Hypothalamus (tissue), 51 donors: ENCODE results near the gene CHI3L1.

Source experiments
- DNase-seq, 51 donors: peaks; one replicate each; lab custom pipeline; 2025; lab: John Stamatoyannopoulos, UW

CHI3L1 gene

DNA sequence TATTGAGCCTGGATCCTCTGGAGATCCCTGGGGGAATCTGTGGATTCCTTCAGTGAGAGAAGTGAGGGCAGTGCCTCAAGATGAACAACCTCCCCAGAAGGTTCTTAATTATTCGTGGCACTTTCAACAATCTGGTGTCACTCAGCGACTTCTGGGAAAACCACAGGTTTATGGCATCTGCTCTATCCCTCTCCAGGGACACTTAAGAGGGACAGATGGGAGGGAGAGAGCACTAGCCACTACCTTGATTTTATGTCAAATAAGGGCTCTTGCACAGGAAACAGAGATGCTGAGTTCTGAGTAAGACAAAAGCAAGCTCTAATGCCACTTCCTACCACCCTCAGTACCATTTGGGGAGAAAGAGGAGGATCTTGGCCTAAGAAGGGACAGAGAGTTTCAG lies 21.2 kb upstream of the CHI3L1 start:
- DNase-seq = no peak

DNA sequence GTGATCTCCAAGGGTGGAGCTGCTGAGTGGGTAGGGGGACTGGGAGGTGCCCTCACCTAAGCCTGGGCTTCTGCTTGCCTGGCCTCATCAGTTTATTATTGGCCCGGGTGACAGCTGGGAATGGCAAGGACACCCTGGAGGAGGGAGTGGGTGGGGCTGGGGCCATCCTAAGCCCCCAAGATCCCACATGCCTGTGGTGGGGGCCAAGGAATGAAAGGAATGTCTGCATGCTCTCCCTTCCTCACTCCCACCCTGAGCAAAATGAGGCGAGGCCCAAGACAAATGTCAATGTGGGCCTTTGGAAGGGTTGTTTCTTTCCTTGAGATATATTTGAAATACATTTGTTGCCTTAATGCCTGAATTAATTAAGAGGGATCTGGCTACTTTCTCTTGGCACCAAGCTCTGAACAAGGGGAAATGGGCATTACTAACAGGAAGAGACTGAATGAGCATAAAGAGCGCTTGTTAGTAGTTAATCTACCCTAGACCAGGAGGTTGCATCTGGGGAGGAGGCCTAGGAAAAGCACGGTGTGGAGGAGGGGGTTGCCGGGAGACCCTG lies 19.7 kb upstream of the CHI3L1 start:
- DNase-seq = no peak

DNA sequence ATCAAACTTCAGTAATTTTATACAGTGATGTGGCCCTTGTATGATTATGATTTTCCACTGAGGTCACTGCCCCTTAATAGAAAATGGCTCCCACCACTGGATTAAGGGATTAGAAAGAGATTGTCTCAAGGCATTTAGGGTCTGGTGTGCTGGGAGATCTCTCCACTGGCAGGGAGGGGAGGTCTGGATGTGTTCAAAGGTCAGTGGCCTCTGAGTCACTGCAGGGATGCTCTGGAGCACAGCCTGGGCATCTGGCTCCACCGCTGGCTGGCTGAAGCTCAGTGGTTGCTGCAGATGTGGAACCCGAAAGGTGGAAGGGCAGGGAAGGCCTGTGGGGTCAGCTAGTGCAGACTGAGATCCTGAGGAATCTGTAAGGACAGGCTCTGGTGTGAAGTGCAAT lies 18.3 kb upstream of the CHI3L1 start:
- DNase-seq = no peak

DNA sequence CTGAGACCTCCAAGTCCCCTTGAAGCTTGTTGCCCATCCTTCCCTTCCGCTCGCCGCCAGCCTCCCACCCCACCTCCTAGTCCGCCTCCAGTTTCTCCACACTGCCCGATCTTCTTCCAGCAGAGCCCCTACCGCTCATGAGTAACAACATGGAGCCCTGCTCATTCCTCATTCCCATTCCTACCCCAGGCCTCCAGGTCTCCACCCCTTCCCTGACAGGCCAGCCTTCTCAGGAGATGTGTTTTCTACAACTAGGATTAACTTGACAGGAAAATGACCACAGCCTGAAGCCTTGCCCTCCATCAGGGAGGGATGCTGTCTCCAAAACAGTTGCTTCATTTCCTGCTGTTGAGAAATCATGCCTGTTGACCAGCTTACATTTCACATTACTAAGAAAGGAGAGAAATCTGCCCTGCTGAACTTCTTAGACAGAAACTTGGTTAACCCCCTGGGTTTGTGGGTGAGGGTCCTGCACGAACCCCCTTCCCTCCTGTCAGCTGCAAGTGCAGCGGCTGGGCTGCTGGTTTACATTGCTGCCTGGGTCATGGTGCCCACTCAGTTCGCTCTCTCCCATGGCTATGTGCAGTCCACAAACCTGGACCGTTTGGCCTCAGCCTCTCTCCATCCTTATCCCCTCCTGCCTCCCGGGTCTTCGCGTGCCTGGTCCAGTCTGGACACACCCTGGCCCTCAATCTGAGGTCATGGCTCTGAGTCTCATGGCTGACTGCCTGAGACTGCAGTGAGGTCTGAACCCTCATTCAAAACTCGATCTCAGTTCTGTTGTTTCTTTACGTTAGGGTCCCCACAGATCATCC lies 16.1 kb upstream of the CHI3L1 start:
- DNase-seq = peak in 2 of 51 donors; percentile 30 to 46

DNA sequence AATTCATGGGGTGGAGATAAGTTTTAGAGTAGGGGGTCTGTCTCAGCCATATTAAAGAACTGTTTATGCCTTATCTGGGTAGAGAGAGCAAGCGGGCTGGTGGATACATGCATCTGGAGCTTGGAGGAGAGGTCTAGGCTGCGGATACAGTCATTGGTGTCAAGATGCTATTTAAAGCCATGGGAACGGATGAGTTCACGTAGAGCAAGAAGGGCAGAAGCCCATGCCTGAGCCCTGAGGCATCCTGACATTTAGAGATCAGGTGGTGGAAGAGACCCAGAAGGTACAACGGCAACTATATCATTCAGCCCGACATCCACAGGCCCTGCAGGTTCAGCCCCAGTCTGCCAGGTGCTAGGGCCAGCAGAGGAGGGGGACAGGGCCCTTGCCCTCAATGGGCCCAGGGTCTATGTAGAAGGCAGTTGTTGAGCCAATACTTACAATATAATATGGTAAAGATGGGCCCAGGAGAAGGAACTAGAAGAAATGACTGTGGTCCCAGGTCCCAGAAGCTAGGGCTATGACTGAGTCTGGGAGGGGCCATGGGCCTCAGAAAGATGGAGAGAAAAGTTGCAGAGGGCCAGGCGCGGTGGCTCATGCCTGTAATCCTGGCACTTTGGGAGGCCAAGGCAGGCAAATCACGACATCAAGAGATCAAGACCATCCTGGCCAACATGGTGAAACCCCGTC lies 15.2 kb upstream of the CHI3L1 start:
- DNase-seq = no peak

DNA sequence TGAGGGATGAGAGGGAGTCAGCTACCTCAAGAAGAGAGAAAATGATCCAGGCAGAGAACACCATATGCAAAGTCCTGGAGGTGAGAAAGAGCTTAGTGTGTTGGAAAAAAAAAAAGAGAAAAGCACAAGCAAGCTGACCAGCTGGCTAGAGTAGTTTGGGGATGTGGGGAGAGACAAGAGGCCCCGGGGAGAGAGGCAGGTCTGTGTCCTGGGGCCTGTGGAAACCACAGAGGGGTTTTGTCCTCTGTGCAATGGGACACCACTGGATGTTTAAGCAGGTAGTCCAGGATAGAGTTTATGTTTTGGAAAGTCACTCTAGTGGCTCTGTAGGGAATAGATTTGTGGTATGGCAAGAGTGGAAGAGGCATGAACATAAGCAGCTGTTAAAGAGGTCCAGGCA lies 14.4 kb upstream of the CHI3L1 start:
- DNase-seq = no peak

DNA sequence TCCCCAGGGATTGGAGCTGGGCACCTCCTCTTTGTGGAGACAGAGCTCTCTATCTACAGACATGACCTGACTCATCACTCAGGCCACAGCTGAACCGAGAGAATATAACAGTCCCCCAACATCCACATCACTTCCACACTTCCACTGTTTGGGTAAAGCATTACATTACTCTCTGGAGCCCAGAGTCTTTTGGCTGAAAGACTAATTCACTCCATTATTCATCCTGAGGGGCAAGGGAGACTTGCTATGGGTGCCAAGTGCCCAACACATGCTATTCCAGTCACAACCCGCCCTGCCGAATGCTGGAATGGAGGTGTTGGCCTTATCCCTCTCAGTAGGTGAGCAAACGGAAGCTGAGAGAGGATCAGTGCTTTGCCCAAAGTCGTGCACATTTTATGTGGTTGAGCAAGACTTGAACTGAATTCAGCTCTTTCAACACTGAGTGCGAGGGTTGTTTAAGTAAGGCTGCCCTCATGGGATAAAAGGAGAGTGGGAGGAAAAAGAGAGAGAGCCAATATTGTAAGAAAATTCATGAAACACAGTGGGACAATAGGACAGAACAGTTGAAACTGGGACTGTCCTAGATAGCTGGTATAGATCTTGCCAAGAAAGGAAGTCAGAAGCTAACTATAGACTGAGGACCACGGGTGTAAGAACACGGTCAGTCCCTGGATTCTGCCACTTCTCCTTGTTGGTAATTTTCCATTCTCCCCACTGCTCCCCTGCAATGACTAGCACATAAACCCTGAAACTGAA lies 13.5 kb upstream of the CHI3L1 start:
- DNase-seq = peak in 5 of 51 donors; percentile 24 to 63 (median 45)

DNA sequence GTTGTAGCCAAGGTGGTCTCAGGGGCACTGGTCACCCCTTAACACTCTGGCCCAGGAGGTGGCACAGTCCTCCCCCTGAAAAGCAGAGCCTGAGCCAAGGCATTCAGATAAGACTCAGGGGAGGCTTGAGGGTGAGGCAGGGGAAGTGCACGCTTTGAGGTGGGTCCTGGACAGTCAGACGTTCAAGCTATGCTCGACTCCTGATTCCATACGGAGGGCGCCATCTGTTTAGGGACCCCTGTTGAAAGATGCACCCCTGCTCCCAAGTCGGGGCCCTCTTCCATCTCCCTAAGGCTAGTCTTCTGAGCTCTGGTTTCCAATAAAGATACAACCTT lies 12.9 kb upstream of the CHI3L1 start:
- no peak for DNase-seq

DNA sequence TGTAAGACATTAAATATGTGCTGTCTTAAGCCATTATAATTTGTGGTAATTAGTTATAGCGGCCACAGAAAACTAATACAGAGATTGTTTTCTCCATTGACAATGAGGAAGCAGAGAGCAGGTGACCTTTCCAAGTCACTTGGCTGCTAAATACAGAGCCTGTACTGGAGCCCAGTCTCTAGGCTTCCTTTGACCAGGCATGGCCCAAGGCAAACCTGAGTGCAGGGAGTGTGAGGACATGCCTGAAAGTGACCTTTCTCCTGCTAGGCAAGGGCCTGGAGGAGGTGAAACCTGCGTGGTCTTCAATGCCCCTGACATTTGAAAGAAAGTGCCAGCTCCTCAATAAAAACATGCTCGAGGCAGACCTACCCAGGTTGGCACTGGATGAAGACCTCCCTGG lies 12.5 kb upstream of the CHI3L1 start:
- DNase-seq = no peak

DNA sequence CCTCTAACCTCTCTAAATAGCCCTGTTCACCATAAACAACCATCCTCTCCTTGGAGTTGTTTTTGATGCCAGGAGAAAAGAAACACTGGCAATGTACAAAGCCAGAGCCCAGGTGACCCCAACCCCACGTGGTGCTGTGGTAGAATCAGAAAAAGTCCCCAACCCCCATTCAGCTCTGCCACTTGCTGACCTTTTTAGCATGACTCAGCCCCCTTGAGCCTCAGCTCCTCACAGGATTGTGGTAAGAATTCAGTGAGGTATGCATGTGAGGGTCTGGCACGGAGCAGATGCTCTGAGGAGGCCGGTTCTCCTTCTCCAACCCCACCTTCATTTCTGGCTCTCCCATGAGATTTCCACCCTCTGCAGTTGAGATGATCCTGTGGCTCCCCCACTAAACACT lies 11.1 kb upstream of the CHI3L1 start:
- no peak for DNase-seq

DNA sequence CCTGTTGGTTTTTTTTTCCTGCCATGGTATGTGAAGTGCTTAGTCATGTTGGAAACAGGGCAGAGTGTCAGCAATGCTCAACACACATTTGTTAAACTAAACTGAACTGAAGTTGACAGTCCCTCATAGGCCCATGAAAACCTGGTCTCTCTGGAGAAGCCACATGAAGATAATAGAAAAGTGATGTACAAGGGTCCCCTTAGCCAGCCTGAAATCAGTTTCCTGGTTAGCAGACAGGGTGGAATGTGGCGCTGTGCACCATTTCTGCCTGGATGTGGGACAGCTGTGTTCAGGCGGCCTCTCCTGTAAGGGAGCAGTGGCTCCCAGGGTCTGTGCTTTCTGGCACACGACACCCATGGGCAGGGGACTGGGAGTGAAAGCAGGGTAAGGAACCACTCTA lies 9.9 kb upstream of the CHI3L1 start:
- no peak for DNase-seq

DNA sequence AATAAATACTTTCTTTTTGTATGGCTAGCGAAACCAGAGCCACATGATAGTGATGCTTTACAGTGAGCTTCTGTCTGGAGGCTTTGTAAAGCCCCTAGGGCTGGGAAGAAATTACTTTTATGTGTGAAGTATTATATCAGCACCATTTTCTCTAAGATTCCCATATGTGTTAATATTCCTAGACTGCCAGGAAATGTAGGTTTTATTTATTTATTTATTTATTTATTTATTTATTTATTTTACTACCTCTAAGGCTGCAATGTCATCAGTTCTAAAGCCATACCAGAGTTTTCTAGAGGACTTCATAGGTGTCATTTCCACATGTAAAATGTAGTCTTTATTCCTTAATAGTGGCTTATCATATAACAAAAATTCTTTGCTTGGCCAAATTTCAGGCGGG lies 4.4 kb upstream of the CHI3L1 start:
- no peak for DNase-seq

DNA sequence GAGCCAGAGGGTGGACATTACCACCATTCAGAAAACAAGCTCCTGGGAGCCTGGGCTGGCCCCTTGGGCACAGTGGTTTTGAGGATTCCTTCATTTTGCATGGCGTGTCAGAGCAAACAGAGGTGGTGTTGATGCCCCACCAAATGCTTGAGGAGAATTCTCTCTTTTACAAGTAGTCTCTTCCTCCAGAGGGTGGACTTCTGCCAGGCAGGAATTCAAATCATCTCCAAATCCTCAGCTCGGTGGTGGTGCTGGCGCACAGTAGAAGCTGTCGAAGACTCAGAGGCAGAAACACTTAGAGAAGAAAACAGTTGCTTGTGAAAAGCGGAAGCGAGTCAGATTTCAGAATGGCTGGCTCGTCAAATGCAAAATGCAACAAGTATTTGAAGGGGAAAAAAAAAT lies 3.4 kb upstream of the CHI3L1 start:
- DNase-seq = peak in 1 of 51 donors; percentile 16

DNA sequence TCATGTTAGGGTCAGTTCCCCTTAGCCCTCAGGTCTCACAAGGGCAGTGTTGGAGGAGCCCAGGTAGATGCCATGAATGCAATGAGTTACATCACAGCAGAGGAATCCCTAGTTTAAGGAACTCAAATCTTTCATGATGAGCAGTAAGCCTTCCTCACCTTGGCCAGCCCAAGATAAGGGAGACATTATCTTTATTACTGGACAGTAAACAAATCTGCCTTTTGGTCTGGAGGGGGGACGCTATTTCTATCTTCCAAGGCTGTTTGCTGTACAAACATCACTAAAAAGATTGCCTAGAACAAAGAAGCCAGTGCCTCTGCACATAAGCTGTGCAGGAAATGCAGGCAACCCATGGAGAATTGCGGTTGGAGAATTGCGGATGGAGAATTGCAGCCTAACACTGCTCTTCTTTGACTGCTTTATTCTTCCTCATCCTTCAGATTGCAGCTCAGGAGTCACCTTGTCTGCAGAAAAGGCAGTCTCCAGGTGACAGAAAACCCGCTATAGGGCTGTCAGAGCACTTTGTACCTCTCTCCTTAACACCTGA lies 2.3 kb upstream of the CHI3L1 start:
- DNase-seq = no peak

DNA sequence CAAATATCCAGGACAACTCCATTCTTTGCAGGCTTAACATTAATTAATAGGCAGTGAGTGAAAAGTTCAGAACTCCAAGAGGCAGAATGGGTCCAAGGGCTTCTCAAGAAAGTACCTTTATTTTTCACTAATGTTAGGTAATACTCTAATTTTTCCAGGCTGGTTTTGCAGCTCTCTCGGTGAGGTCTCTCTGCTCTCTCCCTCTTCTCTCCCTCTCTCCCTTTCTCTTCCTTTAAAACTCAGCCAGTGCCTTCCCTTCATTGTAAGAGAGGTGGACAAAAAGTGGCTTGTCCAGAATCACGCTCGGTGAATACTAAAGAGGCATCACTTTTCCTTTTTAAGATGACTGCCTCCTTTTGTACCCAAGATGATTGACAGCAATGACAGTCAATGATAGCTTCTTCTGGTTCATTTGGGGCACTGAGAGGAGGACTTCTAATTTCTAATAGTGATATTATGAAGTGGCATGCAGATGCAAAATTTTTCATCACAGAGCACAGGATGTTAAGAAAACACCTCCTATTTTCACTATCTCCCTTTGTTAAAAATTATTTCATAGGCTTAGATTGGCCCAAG lies 1.3 kb upstream of the CHI3L1 start:
- peak in 1 of 51 donors; percentile 54 for DNase-seq

DNA sequence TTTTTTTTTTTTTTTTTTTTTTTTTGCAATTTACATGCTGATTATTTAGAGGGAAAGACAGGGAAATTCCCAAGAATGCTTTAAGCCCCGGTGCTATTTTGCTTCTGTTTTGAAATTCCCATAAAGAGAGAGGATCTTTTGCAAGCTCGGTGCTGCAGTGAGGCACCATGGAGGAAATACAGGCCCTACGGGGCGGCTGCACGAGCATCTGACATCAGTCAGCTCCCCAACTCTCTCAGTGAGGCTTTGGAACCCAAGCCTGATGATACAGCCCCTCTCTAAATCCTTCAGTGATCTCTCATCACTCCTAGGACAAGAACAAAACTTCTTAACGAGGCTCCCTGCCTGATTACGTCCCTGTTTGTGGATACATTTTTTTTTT lies 791 bp upstream of the CHI3L1 start:
- peak in 5 of 51 donors; percentile 18 to 54 (median 34) for DNase-seq

DNA sequence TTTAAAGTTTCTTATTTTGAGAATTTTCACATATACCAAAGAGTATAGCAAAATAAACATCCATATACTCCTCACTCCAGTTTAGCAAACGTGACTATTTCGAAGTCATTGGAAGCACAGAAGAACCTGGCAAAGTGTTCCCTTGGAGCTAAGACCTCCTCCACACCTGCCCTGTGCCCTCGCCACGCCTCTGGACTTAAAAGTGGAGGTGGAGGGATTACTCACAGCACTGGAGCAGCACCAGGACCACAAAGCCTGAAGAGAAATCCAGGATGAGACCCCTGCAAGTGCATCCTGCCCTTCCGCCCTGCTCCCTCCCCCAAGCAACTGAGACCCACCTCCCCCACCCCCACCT lies 436 bp downstream of the CHI3L1 start:
- DNase-seq = no peak

DNA sequence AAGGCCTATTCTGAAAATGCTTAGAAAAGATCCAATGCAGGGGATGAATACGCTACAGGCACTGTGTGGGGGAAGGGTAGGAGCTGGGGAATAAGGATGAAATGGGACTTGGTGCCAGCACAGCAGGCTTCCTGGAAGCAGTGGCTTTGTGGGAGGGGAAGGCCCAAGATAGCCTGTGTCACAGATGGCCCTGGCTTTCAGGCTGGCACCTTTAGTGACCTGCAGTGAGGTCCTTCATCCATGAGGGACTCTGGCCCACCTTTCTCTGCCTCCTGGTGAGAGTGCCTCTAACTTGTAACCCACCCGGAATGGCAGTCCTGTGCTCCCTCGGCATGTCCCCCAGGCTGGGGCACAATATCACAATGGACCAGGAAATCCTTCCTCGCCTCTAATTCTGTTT lies 919 bp downstream of the CHI3L1 start:
- DNase-seq = no peak

DNA sequence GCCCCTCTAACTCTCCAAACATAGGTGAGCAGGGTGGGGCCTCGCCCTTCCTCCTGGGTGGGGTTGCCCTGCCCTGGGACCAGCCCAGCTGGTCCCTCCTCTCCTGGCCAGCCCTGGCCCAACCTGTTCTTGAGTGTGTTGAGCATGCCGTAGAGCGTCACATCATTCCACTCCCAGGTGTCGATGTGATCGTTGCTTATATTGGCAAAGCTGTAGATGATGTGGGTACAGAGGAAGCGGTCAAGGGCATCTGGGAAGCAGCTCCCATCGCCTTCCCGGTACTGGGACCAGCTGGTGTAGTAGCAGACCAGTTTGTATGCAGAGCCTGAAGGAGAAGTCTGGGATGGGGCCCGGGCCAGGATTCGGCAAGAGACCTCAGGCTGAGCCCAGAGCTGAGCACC lies 1.4 kb downstream of the CHI3L1 start:
- DNase-seq = peak in 1 of 51 donors; percentile 27

DNA sequence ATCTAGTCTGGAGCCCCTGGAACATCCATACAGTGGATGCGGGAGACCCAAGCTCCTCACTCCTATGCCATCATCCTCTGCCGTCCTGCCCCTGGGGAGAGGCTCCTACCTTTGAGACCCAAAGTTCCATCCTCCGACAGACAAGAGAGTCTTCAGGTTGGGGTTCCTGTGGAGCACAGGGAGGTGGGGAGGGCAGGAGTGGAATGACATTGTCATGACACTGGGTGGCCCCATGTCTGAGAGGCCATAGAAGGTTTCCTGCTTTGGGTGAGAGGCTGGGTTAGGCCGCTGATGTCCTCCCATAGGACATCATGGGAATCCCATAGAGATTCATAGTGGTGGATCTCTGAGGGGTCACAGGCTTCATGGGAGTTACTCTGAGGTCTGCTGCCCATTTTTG lies 2.0 kb downstream of the CHI3L1 start:
- DNase-seq = no peak

DNA sequence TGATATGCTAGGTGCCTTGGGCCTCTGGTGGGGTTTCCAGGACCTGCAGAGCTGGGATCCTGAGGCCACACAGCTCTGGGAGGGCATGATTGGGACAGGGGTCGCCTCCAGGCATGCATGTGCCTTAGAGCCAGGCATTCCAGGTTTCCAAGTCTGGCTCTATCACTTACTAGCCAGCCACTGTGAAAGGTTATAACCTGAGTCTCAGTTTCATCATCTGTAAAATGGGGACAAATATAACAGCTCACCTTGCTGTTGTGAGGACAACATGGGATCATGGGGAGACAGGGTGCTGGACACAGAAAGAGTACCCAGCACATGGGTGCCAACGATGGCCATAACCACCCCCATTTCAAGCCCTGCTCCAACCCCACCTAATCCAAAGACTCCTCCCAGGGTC lies 2.7 kb downstream of the CHI3L1 start:
- no peak for DNase-seq
